HG03064 (cell line): Measurements from ENCODE around the gene DNAI1.

Experiments used
- ATAC-seq: cut with Tn5 transposase; IDR thresholded peaks from one replicate; pipeline ENCODE4 v1.9.1; 2021; ENCODE audit warnings: low read depth; ENCODE audit not compliant: unreplicated experiment

Gene DNAI1

DNA sequence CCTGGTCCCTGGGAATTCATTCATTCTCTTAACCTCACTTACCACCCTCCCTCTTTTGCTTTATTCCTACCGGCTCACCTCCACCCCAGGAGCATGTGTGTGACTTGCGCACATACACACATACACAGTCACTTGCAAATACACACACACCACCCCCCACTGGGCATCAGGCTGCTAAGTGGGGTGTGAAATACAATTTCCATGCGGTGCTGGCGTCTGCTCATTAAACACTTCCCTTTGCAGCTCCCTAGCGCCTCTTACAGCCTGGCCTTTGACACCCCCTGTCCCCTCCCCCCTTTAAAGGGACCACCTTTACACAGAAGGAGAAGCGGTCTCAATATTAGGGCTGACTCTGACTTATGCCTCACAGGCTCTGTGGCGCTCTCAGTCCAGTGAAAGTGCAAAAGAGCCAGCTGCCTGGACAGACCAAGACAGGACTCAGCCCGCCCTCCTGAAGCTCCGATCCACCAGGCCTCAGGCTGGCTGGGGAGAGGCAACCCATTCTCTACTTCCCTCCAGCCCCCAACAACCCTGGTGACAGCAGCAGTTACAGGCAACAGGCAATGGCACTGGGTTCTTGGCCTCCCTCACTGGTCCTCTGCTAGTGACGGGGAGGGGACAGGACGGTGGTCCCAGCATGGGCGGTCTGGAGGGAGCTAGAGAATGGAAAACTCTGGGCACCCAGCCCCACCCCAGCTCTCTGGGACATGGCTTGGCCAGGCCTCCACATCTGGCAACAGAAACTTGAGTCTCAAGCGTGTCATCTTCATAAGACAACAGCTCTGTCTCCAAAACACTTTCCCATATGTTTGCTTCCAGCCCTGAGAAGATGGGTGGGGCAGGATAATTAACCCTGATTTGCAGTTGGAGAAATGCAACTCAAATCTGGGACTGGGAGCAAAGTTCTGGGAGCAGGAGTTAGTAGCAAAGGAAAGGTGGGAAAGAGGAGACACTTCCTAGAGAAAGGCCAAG is 52.2 kb downstream of the DNAI1 start:
- ATAC-seq, result no peak

GRCh38 chr9:34512131-34513078 is 53.8 kb downstream of the DNAI1 start:
- no peak for ATAC-seq

GRCh38 chr9:34513567-34514214 is 55.1 kb downstream of the DNAI1 start:
- ATAC-seq, result no peak

GRCh38 chr9:34514401-34514800 is 55.8 kb downstream of the DNAI1 start:
- ATAC-seq, result no peak

- no peak for ATAC-seq
These were observed 56.2 kb downstream of the DNAI1 start for GRCh38 chr9:34514816-34515215.

GRCh38 chr9:34515959-34516358 is 57.4 kb downstream of the DNAI1 start:
- ATAC-seq, result no peak

GRCh38 chr9:34517185-34517584 is 58.6 kb downstream of the DNAI1 start:
- ATAC-seq, result no peak

DNA sequence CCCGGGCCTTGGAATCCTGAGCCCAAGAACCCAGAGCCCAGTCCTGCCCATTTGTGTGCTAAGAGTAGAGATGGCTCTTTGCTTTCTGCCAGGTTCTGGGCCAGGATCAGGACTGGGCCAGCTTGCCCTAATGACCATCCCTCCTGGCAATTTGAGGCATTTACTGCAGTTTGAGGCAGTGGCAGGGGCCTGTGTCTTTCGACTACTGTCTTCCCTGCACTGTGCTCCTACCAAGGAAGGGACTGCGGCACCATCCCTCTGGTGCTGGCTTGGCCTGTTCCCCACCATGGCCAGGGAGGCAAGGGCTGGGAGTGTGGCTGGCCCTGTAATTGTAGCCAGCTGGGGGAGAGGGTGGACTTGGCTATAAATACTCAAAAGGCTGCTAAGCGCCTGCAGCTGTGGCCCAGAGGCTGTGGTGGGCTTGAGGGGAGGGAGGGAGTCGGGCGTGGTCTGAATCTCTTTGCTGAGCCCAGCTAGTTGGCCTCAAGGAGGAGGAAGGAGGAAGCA is 59.6 kb downstream of the DNAI1 start:
- no peak for ATAC-seq

- ATAC-seq, result no peak
These were observed 60.3 kb downstream of the DNAI1 start for GRCh38 chr9:34518896-34519295.

DNA sequence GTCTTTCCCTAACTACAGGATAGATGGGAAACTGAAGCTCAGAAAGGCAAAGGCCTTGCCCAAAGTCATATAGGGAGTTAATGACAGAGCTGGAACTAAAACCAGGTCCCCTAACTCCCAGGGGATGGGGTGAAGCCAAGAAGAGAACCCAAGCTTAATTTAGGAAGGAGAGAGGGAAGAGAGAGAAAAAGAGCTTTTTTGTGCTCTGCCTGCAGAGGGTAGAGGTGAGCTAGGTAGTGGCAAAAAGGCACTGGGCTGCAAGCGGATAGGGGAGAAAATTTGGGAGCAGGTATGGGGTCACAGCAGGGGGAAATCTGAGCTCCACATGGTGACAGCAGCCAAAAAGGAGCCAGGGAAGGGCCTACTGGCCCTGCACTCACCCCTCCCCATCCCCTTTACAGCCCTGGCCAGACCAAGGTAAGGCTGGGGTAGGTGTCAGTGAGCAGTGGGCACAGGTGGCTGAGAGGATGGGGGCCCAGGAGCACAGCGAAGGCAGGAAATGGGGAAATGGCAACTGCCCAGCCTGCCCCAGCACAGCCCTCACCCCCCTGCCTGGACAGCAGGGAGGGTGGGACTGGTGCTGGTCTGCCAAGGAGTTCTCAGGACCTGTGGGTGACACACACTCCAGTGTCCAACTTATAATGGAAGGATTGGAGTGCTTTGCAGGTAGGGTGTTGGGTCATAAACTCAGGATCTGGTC is 60.9 kb downstream of the DNAI1 start:
- ATAC-seq, result no peak

- no peak for ATAC-seq
These were observed 61.5 kb downstream of the DNAI1 start for GRCh38 chr9:34520096-34520495.

DNA sequence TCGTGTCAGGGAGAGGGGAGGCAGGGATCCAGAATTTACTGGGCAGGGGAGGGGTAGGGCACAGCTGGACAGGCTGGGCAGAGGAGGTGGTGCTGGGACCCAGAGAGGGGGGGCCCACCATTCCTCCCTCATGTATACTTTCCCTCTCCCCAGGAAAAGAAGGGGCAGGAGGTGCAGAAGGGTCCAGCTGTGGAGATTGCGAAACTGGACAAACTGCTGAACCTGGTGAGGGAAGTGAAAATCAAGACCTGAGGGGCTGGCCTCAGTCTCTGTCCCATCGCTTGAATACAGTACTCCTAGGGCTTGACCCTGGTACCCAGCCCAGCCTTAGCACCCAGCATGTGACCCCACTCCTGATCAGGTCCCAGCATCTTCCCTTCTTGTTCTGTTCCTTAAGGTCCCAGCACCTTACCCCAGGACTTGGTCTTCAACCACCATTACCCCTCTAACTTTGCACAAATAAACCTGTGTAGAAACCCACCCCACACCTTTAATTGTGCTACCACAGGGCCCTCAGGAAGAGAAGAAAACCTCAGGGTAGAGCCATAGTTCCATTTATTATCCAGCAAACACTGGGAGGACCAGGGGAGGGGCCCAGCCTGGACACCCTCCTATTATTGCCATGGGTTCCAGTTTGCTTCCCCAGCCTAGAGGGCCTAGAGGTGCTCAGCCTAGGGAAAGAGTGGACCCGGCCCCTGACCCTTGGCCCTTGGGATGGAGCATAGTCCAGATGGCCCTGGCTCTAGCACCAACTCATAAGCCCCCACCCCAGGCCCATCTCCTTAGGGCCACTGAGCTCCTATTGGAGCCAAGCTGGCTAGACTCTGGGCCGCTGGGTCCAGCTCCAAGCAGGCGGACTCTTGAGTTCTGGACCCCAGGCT is 62.1 kb downstream of the DNAI1 start:
- ATAC-seq, result no peak

DNA sequence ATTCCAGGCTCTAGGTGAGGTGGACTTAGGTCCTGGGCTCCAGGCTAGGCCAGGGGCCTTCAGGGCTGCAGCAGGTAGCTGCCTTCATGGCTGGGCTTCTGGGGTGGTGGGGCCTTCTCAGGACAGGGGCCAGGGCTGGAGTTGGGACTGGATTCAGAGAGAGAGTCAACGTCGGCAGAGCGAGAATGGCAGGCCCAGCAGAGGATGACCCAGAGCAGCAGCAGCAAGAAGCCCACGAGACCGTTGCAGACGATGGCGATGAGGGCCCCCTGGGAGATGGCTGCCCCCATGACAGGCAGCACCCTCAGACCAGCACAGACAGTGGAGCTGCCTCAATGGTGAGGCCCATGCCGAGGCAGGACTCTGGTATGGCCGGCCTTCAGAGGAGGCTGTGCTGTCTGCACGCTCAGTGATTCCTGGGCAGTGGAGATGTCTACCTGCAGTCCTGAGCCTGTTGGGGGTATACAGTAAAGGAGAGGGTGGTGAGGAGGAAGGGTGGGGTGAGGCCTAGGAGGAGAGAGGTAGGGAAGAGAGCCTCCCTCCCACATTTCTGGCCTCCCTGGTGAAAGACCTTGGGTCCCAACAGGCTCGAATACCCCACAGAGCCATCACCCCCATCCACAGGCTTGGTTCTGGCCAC is 62.9 kb downstream of the DNAI1 start:
- ATAC-seq, result no peak

- no peak for ATAC-seq
These were observed 63.7 kb downstream of the DNAI1 start for GRCh38 chr9:34522091-34522887.

DNA sequence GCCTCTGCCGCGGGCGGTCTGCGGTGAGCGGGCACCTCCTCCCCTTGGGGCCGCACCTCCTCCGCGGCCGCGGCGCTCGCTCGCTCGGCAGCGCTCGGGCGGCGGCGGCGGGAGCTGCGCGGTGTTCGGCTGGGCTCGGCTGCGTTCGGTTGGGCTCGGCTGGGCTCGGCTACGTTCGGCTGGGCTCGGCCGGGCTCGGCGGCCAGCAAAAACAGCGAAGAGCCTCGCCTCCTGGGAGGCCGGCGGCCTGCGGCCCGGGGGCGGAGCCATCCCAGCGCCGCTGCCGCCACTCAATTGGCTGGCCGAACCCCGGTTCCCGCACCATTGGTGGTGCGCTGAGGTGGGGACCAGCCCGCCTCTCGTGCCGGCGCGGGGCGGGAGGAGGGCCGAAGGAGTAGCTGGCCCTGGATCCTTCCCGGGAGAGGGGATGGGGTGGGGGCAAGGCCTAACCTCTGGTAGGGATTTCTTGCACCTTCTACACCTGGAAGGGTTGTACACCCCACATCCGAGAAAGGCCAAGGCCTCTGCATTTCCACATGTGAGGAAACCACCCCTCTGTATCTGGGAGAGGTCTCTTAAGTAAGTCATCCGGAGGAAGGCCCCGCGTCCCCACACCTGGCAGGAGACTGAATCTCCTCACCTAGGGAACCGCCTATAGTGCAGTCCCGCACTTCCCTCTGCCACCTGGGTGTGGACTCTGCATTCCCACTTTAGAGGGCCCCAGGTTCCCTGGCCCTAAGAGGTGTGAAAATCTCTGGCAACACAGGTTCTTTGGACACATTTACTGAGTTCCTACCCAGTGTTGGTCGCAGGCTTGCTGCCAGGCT is 64.6 kb downstream of the DNAI1 start, which contains the start of gene ENHO:
TSS of gene ENHO (minus strand) at position 20 of the 827 bp plus-strand sequence. CDS start 1,295 bp downstream, outside the sequence.
- peak; percentile 68 for ATAC-seq

DNA sequence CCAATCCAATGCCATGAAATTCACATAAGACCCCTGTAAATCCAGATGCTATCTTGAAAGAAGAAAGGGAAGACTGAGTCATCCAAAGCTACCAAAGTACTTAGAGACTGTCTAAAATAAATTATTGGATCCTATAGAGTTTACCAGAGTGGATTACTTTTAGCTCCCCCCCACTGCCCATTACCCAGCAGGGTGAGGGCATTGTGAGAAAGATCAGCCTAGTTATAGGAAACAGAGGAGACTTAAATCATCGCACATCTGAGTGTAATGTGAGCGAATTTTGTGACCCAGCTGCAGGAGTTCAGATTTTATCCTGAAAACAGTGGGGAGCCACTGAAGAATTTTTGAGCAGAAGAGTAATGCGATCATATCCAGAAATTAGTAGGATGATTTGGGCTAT is 65.7 kb downstream of the DNAI1 start:
- ATAC-seq, result no peak

- ATAC-seq, result no peak
These were observed 67.4 kb downstream of the DNAI1 start for GRCh38 chr9:34526026-34526425.
